ENCODE results near the gene IQSEC1. TPM values are rescaled to one million over a fixed set of nuclear protein-coding genes. Genes with fewer than 3 reads are reported as not detected.

The IQSEC1 gene
- total RNA-seq, 2 experiments from 2014 or later = 19.0 to 21.4 TPM

DNA sequence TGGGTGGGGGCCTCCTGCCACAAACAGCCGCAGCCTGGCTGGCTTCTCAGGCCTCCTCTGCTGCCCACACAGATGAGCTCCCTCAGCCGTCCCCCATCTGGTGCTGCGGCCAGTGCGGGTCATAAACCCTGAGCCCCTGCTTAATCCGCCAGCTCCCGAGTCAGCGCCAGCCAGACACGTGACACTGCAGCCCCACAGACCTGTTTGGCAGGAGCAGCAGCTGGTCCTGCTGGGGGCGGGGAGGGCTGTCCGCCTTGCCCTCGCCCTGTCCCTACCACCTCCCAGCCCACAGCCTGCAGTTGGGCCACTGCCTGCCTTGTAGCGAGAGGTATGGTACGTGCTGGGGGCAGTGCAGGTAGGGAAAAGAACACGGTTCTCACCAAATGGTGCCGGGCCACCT, 86.2 kb downstream of the IQSEC1 start:
- ChIA-PET CTCF (interaction anchor here (2.8 kb wide), 1 partner anchor 9 kb away, joined by 10 read pairs; no protein-coding TSS in a partner anchor), POLR2A (no interaction called here)

DNA sequence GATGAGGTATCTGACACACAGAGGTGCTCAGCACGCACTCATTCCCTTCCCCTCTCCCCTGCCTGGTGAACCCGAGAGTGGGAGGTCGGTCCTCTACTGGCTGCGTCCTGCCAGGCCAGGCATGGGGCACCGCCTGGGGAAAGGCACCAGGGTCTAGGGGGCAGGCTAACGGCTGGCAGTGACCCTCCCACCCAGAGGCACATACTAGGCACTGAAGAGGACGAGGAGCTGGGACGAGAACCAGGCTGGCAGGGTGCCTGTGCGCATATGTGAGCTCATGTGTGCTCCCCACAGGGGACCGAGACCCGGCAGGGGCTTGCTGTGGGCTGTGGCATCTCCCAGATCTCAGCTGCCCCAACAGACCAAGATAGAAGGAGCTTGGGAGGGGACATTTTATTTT, 86.7 kb downstream of the IQSEC1 start:
- POLR2A ChIA-PET = no interaction called here
- CTCF ChIA-PET = interaction anchor here (1.2 to 2.8 kb wide), 3 partner anchors 9 to 20 kb away, joined by 3 to 10 read pairs (median 4); no protein-coding TSS in a partner anchor

- ChIA-PET POLR2A (no interaction called here), CTCF (interaction anchor here (1.0 to 2.8 kb wide), 4 partner anchors 9 to 68 kb away, joined by 3 to 10 read pairs (median 4); no protein-coding TSS in a partner anchor)
Observed at GRCh38 chr3:12986031-12986430, 87.2 kb downstream of the IQSEC1 start.

DNA sequence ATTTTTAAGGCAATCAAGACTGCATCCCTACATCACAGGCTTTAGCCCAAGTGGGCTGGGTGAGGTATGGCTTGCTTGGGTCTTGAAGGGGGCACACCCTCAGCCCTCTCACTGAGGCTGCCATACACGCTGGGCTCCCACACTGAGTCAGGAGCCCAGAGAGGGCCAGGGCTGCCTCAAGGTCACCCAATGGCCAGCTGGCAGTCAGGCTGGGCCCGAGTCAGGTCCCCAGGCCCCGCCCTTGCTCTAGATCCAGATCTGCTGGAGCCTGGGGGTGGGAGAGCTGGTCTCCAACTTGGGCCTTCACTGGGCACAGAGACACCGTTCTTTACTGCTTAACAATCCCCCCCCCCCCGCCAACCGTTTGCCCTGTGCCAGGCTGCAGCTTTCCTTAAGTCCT, 88.1 kb downstream of the IQSEC1 start:
- CTCF ChIA-PET = interaction anchor here (1.0 to 2.8 kb wide), 7 partner anchors 11 to 117 kb away, joined by 3 to 10 read pairs (median 4); no protein-coding TSS in a partner anchor
- POLR2A ChIA-PET = no interaction called here

GRCh38 chr3:12984023-12984823, 89.0 kb downstream of the IQSEC1 start:
- ChIA-PET POLR2A (interaction anchor here (0.6 kb wide), 1 partner anchor 1183 kb away, joined by 3 read pairs; no protein-coding TSS in a partner anchor), CTCF (interaction anchor here (0.7 to 2.0 kb wide), 16 partner anchors 8 to 116 kb away, joined by 3 to 7 read pairs (median 4); no protein-coding TSS in a partner anchor)

- CTCF ChIA-PET = interaction anchor here (1.3 to 2.0 kb wide), 8 partner anchors 8 to 51 kb away, joined by 3 to 7 read pairs (median 4); no protein-coding TSS in a partner anchor
- POLR2A ChIA-PET = interaction anchor here (1.2 kb wide), 1 partner anchor 9 kb away, joined by 3 read pairs; no protein-coding TSS in a partner anchor
Observed at GRCh38 chr3:12983319-12983718, 89.9 kb downstream of the IQSEC1 start.

GRCh38 chr3:12982619-12983101, 90.6 kb downstream of the IQSEC1 start:
- CTCF ChIA-PET = interaction anchor here (1.6 kb wide), 1 partner anchor 10 kb away, joined by 7 read pairs; no protein-coding TSS in a partner anchor
- POLR2A ChIA-PET = interaction anchor here (0.8 to 1.2 kb wide), 2 partner anchors 10 to 34 kb away, joined by 3 read pairs; no protein-coding TSS in a partner anchor

DNA sequence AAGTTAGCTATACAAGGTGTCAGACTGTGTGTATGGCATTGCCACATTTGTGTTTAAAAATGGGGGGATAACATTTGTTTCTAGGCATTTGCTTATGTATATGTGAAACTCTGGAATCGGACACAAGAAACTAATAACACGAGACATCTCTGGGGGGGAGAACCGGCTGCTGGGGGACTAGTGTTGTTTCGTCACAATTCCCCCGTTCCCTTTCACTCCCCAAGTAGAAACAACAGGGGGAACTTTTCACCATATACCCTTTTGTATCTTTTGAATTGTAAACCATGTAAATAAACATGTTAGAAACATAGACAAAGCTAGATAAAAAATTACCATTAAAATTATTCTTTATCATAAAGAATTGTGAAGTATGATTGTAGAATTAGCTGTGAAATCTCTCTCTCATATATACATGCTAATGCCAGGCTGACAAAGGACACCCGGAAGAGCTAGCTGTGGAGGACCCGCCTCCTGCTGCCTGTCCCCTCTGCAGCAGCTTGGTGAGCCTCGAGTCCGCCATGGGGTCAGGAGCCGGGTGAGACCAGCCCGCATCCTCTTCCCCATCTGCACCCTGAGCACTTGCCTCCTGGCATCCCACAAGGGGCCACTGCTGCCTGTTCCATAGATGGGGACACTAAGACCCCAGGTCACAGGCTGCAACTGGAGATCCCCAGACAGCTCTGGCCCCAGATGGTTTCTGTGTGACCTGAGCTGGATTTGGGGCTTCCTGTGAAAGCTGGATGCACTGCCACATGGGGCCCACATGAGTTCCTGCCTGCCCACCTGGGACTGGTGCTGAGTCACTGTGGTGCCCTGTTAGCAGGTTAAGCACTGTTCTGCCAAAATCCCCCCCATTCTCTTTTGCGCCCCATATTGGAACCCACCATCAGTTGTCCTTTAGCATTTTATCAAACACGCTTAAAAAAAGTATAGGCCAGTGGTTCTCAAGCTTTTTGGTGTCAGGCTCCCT, 91.6 kb downstream of the IQSEC1 start:
- CTCF ChIA-PET = interaction anchor here (1.6 kb wide), 1 partner anchor 11 kb away, joined by 7 read pairs; no protein-coding TSS in a partner anchor
- POLR2A ChIA-PET = interaction anchor here (0.8 kb wide), 1 partner anchor 33 kb away, joined by 3 read pairs; no protein-coding TSS in a partner anchor

GRCh38 chr3:12980596-12981290, 92.5 kb downstream of the IQSEC1 start:
- POLR2A ChIA-PET = no interaction called here

DNA sequence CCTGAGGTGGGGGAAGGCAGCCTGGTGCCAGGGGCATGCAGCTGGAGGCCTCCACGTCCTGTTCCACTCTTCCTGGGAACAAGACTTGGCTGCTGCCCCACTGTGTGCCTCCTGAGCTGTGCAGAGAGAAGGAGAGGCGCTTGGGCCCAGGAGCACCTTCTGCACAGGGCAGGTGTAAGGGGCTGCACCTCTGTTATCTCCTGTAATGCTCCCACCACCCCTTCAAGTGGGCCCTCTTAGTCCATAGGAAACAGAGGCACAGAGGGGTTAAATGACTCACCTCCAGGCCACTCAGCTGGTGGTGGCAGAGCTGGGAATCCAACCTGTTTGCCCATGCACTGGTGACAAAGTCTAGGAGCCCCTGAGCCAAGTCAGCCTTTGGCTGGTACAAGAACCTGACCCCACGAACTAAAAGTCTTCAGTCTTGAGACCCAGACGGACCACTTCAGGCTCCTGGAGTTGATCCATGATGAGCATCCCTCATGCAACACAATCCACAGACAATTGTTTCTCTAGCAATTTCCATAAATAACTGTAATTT, 93.2 kb downstream of the IQSEC1 start:
- ChIA-PET POLR2A (no interaction called here), CTCF (interaction anchor here (0.6 kb wide), 1 partner anchor 15 kb away, joined by 3 read pairs; no protein-coding TSS in a partner anchor)

More at GRCh38 chr3:12980596-12981290, 92.5 kb downstream of the IQSEC1 start:
- CTCF ChIA-PET = no interaction called here

DNA sequence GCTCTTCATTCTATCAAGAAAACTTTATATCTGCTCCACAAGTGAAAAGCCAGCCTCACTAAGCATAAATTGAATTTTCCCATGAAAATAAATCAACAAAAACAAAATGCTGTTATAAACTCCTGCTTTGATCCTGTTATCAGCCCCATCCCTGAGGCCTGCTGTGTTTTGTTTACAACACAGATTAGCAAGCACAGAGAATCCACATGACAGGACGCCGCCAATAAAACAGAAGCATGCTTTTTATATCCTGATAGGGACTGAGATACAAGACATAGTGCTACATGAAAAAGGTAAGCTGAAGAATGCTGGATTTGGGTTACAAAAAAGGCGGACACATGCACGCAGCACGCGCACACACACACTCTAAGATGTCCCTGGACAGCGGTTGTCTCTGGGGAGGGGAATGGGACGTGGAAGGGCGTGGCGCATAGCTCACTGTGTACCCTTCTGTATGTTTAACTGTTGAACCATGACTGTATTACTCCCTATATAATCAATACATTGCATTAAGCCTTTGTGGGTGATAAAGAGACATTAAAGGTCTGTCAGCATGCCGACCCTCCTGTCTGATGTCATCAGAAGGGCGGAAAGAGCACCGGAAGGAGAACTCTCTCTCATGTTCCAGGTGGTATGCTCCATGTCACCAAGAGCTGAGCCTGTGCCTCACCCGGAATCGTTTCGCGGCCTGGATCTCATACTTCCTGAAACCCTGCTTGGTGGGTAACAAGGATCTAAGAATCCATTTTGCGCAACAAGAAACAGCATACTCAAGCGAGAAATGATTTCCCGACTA, 93.9 kb downstream of the IQSEC1 start:
- ChIA-PET POLR2A (no interaction called here), CTCF (interaction anchor here (0.6 kb wide), 1 partner anchor 16 kb away, joined by 3 read pairs; no protein-coding TSS in a partner anchor)

- POLR2A ChIA-PET = interaction anchor here (0.7 kb wide), 1 partner anchor 9 kb away, joined by 3 read pairs; no protein-coding TSS in a partner anchor
- CTCF ChIA-PET = no interaction called here
Observed at GRCh38 chr3:12978682-12979081, 94.5 kb downstream of the IQSEC1 start.

GRCh38 chr3:12977117-12977808, 96.0 kb downstream of the IQSEC1 start:
- ChIA-PET POLR2A (no interaction called here), CTCF (interaction anchor here (0.8 to 2.4 kb wide), 2 partner anchors 9 to 109 kb away, joined by 4 to 6 read pairs; no protein-coding TSS in a partner anchor)

DNA sequence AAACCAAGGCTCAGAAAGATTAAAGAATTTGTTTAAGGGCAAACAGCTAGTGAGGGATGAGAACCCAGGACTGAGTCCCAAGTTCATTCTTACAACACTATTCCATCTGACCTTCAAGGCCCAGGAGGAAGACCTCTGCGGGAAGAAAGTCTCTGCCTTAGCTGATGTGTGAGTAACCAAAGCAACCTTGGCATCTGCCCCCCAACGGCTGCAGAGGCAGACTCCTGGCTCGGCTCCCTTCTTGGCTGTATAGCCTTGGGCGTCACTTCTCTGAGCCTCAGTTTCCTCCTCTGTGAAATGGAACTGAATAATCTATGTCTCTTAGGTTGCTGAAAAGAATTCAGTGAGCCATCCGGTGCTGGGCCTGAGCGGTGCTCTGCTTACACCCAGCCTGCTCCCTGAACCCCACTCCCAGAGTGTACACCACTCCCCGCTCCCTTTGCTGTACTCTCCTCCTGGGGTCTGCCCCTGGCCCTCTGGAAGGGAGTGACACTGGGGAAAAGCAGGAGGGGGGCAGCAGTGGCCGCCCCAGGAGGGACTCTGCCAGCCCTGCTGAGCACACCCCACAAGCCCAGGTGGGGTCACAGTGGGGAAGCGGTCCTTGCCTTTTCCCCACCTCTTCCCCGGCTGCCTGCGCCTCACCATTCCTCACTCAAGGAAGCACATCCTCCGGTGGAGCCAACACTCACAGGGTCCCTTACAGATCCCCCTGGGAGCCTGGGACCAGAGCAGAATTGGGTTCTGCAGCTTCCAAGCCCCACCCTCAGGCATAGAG, 97.3 kb downstream of the IQSEC1 start:
- CTCF ChIA-PET = interaction anchor here (1.2 to 2.4 kb wide), 2 partner anchors 8 to 108 kb away, joined by 5 to 6 read pairs; no protein-coding TSS in a partner anchor
- POLR2A ChIA-PET = no interaction called here

DNA sequence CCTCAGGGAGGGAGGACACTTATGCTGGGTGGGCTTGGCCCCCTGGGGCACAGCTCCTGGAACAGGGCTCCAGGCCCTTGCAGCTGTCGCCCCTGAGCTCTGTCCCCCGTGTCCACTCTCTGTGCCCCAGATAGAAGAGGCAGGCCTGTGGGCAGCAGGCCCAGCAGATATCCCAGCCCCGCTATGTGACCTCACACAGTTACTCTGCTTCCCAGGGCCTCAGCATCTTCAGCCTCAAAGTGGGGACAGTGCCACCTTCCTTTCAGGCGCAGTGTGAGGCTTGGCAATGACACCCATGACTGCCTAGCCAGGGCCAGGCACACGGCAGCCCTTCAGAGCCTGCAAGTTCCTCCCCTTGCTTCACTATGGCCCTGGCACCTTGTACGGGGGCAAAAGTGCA, 98.4 kb downstream of the IQSEC1 start:
- ChIA-PET POLR2A (no interaction called here), CTCF (interaction anchor here (1.2 kb wide), 1 partner anchor 9 kb away, joined by 5 read pairs; no protein-coding TSS in a partner anchor)

GRCh38 chr3:12974334-12974733, 98.9 kb downstream of the IQSEC1 start:
- CTCF ChIA-PET = interaction anchor here (1.2 to 1.4 kb wide), 2 partner anchors 10 to 82 kb away, joined by 3 to 5 read pairs (median 3); no protein-coding TSS in a partner anchor
- POLR2A ChIA-PET = no interaction called here

Measured in activated CD8-positive, alpha-beta memory T cell treated with anti-CD3 and anti-CD28 coated beads for 36 hours (primary cell).